HUES6 (cell line): ENCODE data around the gene LRIG2.

Source experiments
- H3K27ac ChIP-seq: 2 replicates; pipeline ENCODE4 v1.7.0; 2013; ENCODE audit warnings: low read depth, mild to moderate bottlenecking, low read length, inconsistent platforms
- H3K27me3 ChIP-seq: 2 replicates; pipeline ENCODE4 v1.6.1; 2013; ENCODE audit warnings: low read length; ENCODE audit not compliant: control insufficient read depth, insufficient read depth
- H3K36me3 ChIP-seq: 2 replicates; pipeline ENCODE4 v1.6.1; 2013; ENCODE audit warnings: low read length; ENCODE audit not compliant: control insufficient read depth, insufficient read depth
- H3K4me1 ChIP-seq: 2 replicates; pipeline ENCODE4 v1.6.1; 2013; ENCODE audit warnings: low read length; ENCODE audit not compliant: control insufficient read depth, insufficient read depth
- H3K4me3 ChIP-seq: 2 replicates; pipeline ENCODE4 v1.5.1; 2013; ENCODE audit warnings: low read depth, low read length
- H3K9ac ChIP-seq: one replicate; pipeline ENCODE4 v1.6.1; 2013; ENCODE audit warnings: mild to moderate bottlenecking, low read length
- H3K9me3 ChIP-seq: 2 replicates; pipeline ENCODE4 v1.6.1; 2013; ENCODE audit warnings: low read depth, low read length; ENCODE audit not compliant: control insufficient read depth, insufficient read depth

Gene LRIG2

DNA sequence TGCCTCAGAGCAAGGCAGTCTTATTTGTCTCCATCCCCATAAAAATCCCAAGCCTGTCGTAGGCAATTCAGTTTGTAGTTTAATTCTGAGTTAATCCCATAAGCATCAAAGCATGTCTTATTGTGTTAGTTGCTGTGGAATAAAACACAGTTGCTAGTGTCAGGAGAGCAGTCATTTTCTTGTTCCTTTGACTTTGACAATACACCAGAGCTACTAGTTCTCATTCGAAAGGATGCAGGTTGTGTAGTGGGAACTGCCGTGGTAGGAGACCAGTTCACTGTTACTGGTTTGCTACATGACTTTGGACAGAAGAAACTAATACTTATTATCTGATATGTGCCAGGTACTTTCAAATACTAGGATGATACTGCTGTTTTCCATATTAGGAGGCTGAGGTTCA lies 23.5 kb downstream of the LRIG2 start:
- Histone ChIP-seq H3K36me3 (peaks cover 90% of the 10 kb centered on the region), H3K9ac (no peak overlapping the region), H3K4me1 (no peaks in the 10 kb centered on the region), H3K27me3 (no peaks in the 10 kb centered on the region), H3K27ac (no peak overlapping the region), H3K4me3 (no peak overlapping the region), H3K9me3 (no peaks in the 10 kb centered on the region)

- H3K27me3 ChIP-seq = no peaks in the 10 kb centered on the region
- H3K9me3 ChIP-seq = no peaks in the 10 kb centered on the region
- H3K27ac ChIP-seq = no peak overlapping the region
- no peak overlapping the region for H3K9ac ChIP-seq
- H3K4me3 ChIP-seq = no peak overlapping the region
- peaks cover 91% of the 10 kb centered on the region for H3K36me3 ChIP-seq
- H3K4me1 ChIP-seq = no peaks in the 10 kb centered on the region
Measured at GRCh38 chr1:113101588-113101987, 28.6 kb downstream of the LRIG2 start.

GRCh38 chr1:113103048-113103447 lies 30.1 kb downstream of the LRIG2 start:
- H3K27me3 ChIP-seq = no peaks in the 10 kb centered on the region
- peaks cover 92% of the 10 kb centered on the region for H3K36me3 ChIP-seq
- H3K4me1 ChIP-seq = no peaks in the 10 kb centered on the region
- no peak overlapping the region for H3K4me3 ChIP-seq
- H3K9ac ChIP-seq = no peak overlapping the region
- no peaks in the 10 kb centered on the region for H3K9me3 ChIP-seq
- H3K27ac ChIP-seq = no peak overlapping the region

DNA sequence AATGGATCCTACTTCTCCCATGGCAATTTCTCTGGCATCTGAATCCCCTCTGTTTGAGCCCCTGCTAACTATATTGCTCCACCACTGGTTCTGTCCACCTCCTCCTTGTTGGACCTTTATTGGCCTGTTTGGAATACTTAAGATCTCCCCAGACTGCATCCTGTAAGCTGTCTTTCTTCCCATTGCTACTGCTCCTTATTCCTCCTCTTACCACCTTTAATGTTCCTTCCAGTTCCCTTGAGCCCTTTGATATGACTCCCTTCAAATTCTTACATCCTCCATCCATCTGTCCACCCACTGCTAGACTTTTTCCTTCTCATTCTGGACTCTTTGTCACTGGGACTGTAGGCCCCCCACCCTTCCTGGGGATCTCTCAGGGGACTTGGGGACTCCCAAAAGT lies 31.0 kb downstream of the LRIG2 start:
- Histone ChIP-seq H3K36me3 (peaks cover 91% of the 10 kb centered on the region), H3K27ac (no peak overlapping the region)

GRCh38 chr1:113106910-113107309 lies 33.9 kb downstream of the LRIG2 start:
- Histone ChIP-seq H3K4me1 (no peaks in the 10 kb centered on the region), H3K9ac (no peak overlapping the region), H3K4me3 (no peak overlapping the region), H3K27ac (no peak overlapping the region), H3K27me3 (no peaks in the 10 kb centered on the region), H3K9me3 (no peaks in the 10 kb centered on the region), H3K36me3 (peaks cover 93% of the 10 kb centered on the region)

More for the DNA sequence above, 31.0 kb downstream of the LRIG2 start:
- no peaks in the 10 kb centered on the region for H3K4me1 ChIP-seq
- H3K9me3 ChIP-seq = no peaks in the 10 kb centered on the region
- H3K27me3 ChIP-seq = no peaks in the 10 kb centered on the region
- no peak overlapping the region for H3K4me3 ChIP-seq
- no peak overlapping the region for H3K9ac ChIP-seq

DNA sequence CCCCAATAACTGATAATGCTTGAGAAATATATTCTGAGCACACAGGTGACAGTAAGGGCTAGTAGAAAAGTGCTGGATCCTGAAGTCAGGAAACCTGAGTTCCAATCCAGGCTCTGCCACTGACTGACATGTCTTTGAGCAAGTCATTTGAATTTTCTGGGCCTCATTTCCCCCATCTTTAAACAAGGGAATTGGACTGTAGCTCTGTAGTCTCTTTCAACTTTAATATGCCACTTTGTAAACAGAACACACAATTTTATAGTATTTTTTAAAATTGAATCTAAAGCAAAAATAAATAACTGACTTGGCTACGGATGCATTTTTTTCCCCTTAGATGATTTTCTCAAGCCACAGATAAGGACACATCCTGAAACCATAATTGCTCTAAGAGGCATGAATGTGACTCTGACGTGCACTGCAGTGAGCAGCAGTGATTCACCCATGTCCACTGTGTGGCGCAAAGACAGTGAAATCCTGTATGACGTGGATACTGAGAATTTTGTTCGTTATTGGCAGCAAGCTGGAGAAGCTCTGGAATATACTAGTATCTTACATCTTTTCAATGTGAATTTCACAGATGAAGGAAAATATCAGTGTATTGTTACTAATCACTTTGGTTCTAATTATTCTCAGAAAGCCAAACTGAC lies 37.0 kb downstream of the LRIG2 start:
- no peak overlapping the region for H3K4me3 ChIP-seq
- no peak overlapping the region for H3K27ac ChIP-seq
- no peak overlapping the region for H3K9ac ChIP-seq

DNA sequence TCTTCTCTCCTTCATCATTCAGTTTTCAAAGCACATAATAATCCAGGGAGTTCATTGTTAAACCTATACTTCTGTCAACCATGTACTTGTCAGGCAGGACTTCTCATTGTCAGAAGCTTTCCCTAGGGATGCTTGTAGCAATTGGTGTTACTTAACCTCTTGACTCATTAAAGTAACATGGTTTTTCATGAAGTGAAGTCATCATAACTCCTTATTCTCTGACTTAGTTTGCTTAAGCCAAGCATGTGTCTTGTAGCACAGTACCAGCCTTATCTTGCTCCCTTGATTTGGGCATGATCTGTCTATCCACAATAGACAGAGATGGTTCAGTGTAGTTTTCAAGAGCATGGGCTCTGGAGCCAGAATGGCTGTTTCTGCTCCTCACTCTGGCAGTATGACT lies 45.3 kb downstream of the LRIG2 start:
- no peak overlapping the region for H3K4me3 ChIP-seq
- no peaks in the 10 kb centered on the region for H3K9me3 ChIP-seq
- no peaks in the 10 kb centered on the region for H3K27me3 ChIP-seq
- H3K4me1 ChIP-seq = no peaks in the 10 kb centered on the region
- no peak overlapping the region for H3K9ac ChIP-seq
- peaks cover 97% of the 10 kb centered on the region for H3K36me3 ChIP-seq
- H3K27ac ChIP-seq = no peak overlapping the region

More for the DNA sequence above, 37.0 kb downstream of the LRIG2 start:
- H3K36me3 ChIP-seq = peaks cover 92% of the 10 kb centered on the region
- no peaks in the 10 kb centered on the region for H3K9me3 ChIP-seq
- no peaks in the 10 kb centered on the region for H3K4me1 ChIP-seq
- H3K27me3 ChIP-seq = no peaks in the 10 kb centered on the region

DNA sequence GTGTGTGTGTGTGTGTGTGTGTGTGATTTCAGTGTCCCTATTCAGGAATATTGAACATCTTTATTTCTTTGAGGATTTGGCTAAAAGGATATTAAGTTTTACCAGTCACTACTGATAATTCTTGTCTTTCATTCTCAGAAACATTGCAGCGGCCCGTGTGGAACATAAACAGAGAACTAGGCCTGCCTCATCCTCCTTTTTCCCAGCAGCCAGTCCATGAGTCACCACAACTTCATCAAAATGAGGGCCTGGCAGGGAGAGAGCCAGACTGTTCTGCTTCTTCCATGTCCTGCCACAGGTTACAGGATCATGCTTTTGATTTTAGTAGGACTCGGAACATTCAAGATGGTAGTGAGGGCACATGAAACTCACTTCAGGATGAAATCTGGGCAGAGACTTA lies 50.7 kb downstream of the LRIG2 start:
- Histone ChIP-seq H3K36me3 (peaks cover 88% of the 10 kb centered on the region), H3K4me1 (no peaks in the 10 kb centered on the region), H3K4me3 (no peak overlapping the region), H3K9me3 (no peaks in the 10 kb centered on the region), H3K27me3 (no peaks in the 10 kb centered on the region), H3K9ac (no peak overlapping the region), H3K27ac (no peak overlapping the region)

DNA sequence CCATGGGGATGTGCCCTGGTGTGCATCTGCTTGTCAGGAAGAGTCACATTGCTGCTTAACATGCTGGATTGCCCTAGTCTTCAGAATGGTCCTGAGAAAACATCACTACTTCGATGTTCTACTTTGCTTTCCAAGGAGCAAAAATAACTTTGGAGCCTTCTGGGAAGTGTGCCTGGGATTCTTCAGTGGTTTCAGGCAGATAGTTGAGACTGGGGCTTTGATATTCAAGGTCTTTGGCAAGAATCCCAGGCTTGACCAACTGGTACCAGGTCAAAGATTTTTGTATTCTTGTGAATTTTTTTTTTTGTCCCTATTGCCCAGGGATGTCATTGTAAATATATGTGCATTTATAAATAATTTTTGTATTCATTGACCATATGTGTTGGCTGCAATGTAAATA lies 51.4 kb downstream of the LRIG2 start:
- Histone ChIP-seq H3K27ac (no peak overlapping the region), H3K36me3 (peaks cover 81% of the 10 kb centered on the region), H3K4me1 (peaks cover 1% of the 10 kb centered on the region; the same call in 1 of the 2 replicates), H3K9ac (no peak overlapping the region), H3K9me3 (no peaks in the 10 kb centered on the region), H3K27me3 (no peaks in the 10 kb centered on the region), H3K4me3 (no peak overlapping the region)

GRCh38 chr1:113125517-113125916 lies 52.5 kb downstream of the LRIG2 start:
- no peaks in the 10 kb centered on the region for H3K27me3 ChIP-seq
- no peak overlapping the region for H3K4me3 ChIP-seq
- H3K27ac ChIP-seq = no peak overlapping the region
- no peak overlapping the region for H3K9ac ChIP-seq
- no peaks in the 10 kb centered on the region for H3K9me3 ChIP-seq
- H3K4me1 ChIP-seq = peaks cover 10% of the 10 kb centered on the region; the same call in 1 of the 2 replicates
- peaks cover 70% of the 10 kb centered on the region for H3K36me3 ChIP-seq

DNA sequence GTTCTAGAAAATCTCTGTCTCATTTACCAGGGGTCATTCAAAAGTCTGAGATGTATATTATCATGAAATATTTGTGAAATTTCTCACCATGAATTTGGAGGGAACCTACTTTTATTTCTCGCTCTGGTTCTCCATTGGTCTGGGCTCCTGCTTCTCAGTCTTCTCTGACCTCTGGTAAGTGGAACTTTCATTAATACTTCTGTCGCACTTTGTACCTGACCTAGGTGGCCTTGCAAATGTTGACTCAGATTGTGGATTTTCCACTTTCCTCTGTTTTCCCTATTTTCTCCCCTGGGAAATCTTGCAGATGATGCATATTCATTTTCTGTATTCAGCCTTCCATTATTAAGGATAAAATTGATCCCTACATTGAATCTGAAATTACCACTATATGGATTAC lies 53.2 kb downstream of the LRIG2 start:
- Histone ChIP-seq H3K4me1 (peaks cover 10% of the 10 kb centered on the region; the same call in 1 of the 2 replicates), H3K36me3 (peaks cover 64% of the 10 kb centered on the region), H3K27me3 (no peaks in the 10 kb centered on the region), H3K9me3 (no peaks in the 10 kb centered on the region), H3K9ac (no peak overlapping the region), H3K27ac (no peak overlapping the region), H3K4me3 (no peak overlapping the region)
